DMS153 treated with DMSO at 0.1 percent for 48 hours (cell line): ENCODE data around the gene C11orf68.

Experiments used
- DNase-seq: peaks from one replicate; lab custom pipeline; 2025; ENCODE audit not compliant: unreplicated experiment; lab: John Stamatoyannopoulos, UW

The C11orf68 gene

DNA sequence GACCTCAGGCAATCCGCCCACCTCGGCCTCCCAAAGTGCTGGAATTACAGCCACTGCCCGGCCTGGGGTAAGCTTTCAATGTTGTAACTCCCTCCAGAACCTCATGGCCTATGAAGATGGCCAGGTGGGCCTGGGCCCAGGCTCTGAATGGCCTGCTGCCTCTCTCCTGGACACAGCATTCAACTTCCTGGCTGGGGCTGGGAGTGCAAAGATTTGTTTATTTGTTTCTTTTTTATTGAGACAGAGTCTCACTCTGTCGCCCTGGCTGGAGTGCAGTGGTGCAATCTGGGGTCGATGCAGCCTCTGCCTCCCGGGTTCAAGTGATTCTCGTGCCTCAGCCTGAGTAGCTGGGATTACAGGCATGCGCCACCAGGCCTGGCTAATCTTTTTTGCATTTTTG is 25.9 kb upstream of the C11orf68 start:
- DNase-seq = no peak

DNA sequence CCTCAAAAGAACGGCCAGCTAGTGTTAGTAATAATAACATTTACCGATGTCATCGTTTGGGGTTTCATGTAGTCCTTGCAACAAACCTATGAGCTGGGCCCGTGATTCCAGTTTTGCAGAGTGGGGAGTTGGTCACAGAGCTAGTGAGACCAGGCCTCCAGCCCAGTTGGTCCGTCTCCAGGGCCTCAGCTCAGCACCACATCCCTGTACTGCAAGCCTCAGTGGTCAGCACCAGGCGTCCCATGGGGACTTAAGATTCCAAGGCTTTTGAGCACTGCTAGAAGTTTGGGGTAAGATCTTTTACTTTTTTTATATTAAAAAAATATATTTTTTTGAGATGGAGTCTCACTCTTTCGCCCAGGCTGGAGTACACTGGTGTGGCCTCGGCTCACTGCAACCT is 25.3 kb upstream of the C11orf68 start:
- DNase-seq = no peak

DNA sequence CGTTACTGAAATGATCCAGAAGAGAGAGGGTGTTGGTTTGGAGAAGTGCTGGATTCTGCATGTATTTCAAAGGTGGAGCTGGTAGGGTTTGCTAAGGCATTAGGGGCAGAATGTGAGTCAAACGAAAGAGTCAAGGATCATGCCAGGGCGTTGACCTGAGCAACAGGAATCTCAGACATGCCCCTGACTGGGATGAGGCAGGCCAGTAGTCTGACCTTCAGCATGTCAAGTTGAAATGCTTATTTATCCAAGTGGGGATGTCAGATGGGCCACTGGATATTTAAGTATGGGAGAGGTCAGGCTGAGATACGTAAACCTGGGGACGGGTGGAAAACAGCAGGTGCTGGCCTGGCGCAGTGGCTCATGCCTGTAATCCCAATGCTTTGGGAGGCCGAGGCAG is 23.7 kb upstream of the C11orf68 start:
- no peak for DNase-seq

DNA sequence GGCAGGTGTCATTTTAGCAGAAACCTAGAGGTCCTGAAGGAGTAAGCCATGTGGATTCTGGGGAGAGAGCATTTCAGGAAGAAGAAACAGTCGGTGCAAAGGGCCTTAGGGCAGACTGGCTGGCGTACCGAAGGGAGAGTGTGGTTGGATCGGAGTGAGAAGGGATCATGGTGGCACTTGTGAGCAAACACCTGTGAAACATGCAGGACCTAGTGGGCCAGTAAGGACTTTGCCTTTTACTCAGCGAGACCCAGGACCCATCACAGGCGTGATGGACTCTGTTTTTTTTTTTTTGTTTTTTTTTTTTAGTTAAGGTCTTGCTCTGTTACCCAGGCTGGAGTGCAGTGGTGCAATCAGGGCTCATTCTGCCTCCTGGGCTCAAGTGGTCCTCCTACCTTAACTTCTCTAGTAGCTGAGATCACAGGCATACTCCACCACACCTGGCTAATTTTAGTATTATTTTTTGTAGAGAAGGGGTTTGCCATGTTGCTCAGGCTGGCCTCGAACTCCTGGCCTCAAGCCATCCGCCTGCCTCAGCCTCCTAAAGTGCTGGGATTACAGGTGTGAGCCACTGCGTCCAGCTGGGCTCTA is 23.0 kb upstream of the C11orf68 start:
- no peak for DNase-seq

DNA sequence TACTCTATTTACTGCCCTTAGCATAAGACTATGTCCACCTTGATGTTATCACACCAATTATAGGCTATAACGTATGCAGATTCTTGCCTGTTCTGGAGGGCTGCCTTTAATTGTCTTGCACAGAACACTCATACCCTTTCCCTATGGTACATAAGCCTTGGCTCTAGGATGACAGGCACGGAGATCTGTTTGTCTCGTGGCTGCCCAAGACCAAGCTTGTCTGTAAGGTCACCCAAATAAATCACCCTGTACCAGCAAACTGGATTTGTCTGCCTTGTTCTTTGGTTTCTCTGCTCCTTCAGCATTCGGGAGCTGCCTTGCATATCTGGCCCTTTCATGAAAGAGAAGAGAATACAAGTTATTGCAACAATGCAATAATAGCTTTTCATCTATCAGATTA is 18.9 kb upstream of the C11orf68 start:
- DNase-seq = no peak

DNA sequence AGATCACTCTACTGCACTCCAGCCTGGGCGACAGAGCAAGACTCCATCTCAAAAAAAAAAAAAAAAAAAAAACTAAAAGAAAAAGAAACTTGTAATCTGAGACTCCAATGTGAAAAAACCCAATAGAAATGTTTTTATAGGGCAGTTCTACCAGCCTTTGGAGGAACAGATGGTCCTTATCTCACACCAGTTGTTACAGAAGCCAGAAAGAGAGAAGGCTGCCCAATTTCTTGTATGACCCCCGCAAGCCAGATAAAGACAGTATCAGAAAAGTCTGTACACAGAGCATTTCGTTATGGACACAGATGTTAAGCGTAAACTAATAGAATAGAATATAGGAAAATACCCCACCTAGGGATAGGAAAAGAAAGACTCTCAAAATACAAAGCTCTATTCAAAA is 15.2 kb upstream of the C11orf68 start:
- DNase-seq = no peak

DNA sequence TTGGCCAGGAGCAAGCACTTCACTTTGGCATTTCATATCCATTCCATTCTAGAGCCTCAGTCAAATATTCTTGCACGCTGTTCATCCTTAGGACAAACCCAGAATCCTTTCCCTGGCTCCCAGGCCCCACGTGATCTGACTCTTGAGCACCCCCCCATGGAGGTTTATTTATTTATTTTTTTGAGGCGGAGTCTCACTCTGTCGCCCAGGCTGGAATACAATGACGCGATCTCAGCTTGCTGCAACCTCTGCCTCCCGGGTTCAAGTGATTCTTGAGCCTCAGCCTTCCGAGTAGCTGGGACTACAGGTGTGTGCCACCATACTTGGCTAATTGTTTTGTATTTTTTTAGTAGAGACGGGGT is 13.7 kb upstream of the C11orf68 start:
- DNase-seq = no peak

DNA sequence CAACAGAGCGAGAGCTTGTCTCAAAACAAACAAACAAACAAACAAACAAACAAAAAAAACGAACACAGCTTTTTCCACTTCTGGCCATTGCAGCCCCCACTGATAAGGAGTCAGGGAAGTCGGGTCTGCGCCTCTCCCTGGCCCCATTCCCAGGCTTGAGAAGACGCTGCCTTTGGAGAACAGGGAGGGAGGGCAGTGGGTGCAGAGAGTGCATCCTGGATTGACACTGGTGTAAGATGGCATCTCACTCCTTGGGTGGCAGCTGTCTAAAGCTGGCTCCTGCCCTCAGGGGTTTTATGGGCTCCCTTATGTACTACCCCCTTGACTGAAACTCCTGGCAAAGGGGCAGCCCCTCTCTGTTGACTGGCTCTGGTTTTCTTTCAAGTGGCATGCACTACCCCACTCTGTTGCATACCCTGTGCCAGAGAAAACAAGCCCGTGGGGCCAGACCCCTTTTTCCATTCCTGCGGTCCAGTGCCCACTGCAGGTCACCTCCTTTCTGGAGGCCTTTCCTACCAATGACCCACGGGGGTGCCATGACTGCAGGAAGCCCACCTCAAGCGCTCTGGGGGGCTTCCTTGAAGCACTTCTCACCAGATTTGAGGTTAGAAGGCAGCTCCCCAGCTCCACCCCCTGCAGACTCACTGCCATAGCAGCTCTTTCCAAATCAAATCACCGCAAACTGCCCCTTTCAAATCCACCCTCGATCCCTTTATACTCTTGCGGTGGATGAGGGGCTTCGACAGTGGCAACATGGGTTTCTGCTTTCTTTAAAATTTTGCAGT is 13.1 kb upstream of the C11orf68 start:
- DNase-seq = no peak

DNA sequence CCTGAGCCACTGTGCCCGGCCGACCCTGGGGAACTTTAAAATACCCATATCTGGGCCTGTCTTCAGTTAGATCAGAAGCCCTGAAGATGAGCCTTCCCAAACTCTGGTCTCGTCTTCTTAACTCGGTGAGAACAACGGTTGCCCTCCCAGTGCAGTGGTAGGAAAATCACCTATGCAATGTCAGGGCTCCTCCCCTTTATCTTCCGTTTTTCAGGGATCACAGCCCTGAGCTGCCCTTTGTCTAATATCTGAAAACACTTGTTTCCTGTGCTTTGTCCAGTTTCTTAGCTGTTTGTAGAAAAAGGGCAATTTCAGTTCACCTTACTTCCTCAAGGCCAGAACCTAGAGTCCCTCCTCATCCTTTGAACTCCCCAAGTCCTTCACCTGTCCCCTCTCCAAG is 9.8 kb upstream of the C11orf68 start:
- no peak for DNase-seq

DNA sequence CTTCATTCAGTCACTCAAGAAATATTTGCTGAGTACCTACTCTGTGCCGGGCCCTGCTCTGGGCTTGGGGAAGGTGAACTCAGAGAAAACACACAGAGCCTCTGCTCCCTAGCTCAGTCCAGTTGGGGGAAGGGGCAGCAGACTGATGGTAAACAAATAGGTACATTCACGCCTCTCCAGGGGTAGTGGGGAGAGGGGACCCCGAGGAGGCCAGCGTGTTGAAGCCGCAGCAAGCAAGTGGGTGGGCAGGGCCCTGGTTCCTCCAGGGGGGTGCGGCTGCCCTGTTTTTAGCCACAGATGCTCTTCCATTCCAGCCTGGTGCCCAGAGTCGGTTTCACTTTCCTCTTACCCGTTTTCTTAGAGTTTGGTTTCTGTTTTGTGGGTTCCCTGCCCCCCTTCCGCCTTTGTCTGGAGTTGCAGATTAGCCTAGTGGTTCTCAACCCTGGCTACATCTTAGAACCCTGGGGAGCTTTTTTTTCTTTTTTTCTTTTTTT is 9.1 kb upstream of the C11orf68 start:
- no peak for DNase-seq

DNA sequence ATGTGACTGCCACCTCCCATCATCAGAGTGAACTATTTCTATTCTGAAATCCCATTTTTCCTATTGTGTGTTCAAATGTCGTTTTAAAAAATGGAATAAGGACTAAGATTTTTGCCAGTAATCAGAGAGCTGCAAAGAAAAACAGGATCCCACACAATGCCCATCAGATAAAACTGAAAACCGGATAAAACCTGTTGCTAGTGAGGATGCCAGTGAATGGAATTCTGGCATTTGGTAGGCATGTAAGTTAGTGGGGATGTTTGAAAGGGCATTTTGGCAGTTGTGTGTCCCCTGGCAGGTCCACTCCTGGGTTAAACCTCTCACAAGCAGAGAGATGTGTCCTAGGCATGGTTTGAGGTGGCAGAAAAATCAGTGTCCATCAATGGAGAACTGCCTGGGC is 6.5 kb upstream of the C11orf68 start:
- no peak for DNase-seq

DNA sequence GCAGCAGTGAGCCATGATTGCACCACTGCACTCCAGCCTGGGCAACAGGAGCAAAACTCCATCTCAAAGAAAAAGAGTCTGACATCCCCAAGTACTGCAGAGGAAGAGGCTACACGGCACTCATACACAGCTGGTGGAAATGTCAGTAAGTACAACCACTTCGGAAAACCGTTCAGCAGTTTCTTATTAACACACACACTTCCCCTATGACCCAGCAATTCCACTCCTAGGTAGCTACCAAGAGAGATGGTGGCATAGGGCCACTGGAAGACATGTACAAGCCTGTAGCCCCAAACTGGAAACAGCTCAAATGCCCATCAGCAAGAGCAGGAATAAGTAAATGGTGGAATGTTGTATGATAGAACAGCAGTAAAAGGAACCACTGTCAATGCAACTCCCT is 3.7 kb upstream of the C11orf68 start:
- DNase-seq = no peak

DNA sequence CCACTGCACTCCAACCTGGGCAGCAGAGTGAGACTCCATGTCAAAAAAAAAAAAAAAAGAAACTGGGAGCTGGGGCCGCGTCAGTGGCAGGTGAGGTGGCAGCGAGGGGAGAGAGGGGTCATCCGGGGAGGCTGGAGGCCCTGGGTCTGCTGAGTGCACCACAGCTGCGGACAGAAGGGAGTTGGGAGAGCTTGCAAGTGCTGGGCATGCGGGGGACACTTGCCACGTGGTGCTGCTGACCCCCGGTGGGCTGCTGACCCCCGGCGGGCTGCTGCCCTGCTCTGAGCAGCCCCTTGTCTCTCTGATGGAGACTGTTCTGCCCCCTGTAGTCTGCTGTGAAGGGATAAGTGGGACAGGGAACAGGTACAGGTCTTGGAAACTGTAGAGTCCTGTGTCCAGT is 3.0 kb upstream of the C11orf68 start:
- DNase-seq = no peak

DNA sequence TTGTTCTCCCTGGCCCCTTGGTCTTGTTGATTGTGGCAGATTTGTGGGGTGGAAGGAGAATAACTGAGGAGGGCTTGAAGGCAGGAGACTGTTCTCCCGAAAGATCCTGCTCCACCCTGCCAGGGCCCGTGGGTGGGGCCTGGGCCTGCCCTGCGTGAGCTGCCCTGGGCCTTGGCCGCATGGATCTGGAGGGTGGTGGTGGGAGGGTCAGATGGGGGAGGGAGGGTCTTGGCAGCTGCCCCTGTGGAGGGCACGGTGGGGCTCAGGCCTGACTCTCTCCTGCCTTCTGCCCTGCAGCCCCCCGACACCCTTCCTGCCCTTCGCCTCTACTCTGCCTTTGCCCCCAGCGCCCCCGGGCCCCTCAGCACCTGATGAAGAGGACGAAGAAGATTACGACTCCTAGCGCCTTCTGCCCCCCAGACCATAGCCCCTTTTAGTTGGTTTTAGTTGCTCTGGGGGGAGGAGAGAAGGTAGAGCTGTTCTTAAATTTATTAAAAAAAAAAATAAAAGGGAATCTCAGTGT is 2.2 kb upstream of the C11orf68 start:
- no peak for DNase-seq

DNA sequence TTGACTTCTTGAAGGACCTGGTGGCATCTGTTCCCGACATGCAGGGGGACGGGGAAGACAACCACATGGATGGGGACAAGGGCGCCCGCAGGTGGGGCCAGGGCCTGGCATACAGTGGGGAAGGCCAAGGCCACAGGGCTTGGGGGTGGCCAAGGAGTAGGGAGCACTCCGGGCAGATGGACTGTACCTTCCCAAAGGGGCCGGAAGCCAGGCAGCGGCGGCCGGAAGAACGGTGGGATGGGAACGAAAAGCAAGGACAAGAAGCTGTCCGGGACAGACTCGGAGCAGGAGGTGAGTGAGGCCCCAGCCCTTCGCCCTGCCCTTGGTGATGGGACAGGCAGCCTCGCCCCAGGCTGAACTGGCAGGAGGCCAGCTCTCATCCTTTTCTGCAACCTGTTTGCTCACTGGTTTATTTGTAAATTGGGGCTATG is 1.5 kb upstream of the C11orf68 start:
- DNase-seq = no peak

DNA sequence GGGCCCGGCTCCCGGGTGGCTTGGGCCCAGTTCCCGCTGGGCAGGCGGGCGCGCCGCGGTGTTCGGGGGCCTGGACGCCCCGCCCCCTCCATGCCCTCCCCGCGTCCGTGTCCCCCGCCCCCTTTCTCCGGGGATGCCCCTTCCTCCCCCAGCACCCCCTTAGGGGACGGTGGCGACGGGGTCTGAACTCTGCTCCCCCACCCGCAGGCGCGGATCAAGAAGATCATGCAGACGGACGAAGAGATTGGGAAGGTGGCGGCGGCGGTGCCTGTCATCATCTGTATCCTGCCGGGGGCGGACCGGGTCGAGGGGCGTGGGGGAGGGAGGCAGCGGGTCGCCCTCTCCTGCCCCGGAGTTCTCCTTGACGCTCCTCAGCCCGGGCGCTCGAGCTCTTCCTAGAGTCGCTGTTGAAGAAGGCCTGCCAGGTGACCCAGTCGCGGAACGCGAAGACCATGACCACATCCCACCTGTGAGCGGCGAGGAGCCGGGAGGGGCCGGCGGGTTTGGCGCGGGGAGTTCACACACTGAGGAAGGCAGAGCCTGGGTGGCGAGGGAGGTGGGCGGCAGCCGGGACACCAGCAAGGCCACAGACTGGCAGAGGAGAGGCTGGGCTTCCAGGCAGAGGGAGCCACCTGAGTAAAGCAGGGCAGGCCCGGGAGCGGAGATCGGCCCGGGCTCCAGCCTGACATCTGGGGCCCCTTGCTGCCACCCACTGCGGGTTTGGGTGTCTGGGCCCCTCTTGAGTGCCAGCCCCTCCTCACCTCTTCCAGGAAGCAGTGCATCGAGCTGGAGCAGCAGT is 910 bp upstream of the C11orf68 start:
- no peak for DNase-seq

DNA sequence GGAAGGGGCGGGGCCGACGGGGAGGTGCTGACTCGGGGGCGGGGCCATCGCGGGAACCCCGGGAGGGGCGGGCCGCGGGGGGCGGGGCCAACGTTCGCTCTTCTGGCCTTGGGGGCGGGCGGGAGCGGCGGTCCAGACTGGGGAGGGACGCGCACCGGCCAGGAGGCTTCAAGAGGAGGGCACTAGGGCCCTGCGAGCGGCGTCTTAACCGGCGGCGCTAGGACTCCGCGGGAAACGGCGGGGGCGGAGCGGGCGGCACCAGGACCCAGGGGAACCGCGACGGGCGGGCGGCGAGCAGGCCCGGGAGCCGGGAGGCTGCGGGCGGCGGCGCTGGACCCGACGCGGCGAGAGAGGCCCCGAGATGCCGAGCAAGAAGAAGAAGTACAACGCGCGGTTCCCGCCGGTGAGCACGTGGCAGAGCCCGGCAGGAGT is 295 bp upstream of the C11orf68 start, which contains the start of gene DRAP1:
Gene DRAP1, plus strand, starts transcription at position 286 of the 432 bp plus-strand sequence. Its CDS starts 76 bp downstream, at position 362.
- peak; percentile 94 for DNase-seq

DNA sequence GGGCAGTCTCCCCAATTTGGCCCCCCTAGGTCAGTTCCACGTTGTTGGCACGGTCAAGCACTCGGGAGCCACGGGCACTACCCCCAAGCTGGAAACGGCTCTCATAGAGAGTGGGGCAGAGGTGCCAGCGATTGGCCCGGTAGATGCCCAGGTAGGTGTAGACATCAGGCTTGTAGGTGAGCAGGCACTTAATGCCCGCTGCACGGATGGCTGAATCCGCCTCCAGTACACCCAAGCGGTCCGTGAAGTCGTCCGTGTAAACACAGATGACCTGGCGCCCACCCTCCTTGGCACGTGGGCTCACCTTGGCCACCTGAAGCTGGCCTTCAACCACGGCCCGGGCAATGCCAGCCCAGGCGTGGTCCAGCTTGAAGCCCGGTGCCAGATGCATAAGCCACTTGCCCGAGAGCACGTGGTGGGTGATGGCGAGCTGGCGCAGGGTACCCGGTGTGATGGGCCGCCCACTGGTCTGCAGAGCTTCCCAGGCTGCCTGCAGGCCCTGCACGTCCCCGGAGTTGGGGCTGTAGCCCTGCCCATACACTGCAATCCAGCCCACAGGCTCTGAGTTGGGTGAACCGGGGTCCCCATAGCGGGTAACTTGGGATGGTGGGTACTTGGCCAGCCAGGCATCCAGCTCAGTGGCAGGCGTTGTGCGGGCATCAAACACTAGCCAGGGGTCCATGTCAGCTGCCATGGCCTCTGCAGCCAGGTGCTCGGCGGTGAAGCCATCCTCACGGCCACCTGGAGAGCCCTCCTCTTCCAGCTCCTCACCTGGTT is 1.2 kb downstream of the C11orf68 start:
- DNase-seq = no peak

DNA sequence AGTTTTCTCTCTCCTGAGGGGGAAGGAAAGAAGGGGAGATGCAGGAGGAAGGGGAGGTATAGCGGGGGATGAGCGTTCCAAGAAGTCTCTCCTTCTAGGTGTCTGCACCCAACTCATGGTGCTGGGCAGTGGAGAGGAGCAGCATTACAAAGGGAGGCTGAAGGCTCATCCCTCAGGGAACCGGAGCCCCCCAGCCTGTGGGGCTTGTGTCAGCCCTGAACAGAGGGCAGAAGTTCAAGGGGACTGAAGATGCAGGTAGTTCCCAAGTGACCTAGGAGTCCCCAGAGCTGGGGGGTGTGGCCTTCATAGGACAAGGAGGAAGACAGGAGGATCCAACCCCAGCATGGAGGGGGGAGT is 1.8 kb downstream of the C11orf68 start:
- DNase-seq = no peak

DNA sequence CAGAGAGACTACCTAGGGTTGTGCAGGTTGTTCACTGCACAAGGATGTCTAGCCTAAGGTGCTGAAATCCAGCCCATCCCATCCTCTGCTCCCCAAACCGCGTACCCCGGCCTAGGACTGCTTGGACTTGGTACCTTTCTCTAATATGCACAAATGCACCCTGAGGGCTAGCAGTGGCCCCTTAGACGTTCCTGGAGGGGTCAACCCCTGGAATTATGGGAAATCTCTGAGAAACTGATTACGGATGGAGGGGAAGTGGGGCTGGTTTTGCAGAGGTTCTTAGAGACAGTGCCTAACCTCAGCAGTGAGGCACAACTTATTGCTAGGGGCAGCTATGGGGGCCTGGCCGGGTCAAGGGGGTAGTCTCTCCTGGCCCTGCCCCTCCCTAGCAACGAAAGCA is 2.5 kb downstream of the C11orf68 start:
- DNase-seq = no peak

DNA sequence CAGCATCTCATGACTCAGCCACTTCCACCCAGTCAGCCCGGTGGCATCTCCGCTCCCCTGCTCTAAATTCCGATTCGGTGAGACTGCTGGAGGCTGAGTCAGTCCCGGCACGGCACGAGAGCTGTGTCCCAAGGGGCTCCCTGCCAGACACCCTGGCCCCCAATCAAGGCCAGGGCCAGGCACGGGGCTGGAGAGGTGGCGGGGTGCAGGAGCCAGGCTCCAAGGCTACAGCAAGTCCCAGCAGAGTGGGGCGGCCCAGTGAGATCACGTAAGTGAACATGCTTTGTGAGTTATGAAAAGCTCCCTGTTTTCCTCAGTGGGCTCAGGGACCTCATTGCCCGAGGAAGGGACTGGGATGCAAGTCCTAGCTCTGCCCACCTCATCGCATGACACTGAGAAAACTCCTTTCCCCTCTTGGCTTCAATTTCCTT is 3.0 kb downstream of the C11orf68 start:
- no peak for DNase-seq
